ENCODE data around the gene RASGRP3.
A peak's percentile ranks its signal among the peaks of the same experiment; 100 is the strongest.

RASGRP3 gene

GRCh38 chr2:33433279-33434235 is 42.9 kb upstream of the RASGRP3 start:
- no peak for TF ChIP-seq CTCF (IDR thresholded peaks at IDR 0.05)
- Histone ChIP-seq H3K27ac (no peak overlapping the region), H3K4me2 (ENCODE audit: low read length) (no peak overlapping the region), H3K27me3 (ENCODE audit: control insufficient read depth, insufficient read depth, low read length) (no peaks in the 10 kb centered on the region), H3K9ac (no peak overlapping the region), H2AFZ (no peak overlapping the region), H3K4me3 (ENCODE audit: low read depth, low read length) (no peak overlapping the region), H3K9me3 (ENCODE audit: control insufficient read depth, low read length) (no peaks in the 10 kb centered on the region), H3K36me3 (ENCODE audit: control insufficient read depth, insufficient read depth, low read length) (no peaks in the 10 kb centered on the region), H3K4me1 (no peaks in the 10 kb centered on the region), H3K79me2 (no peaks in the 10 kb centered on the region)

GRCh38 chr2:33435518-33435917 is 40.9 kb upstream of the RASGRP3 start:
- Histone ChIP-seq H3K79me2 (no peaks in the 10 kb centered on the region), H3K27ac (no peak overlapping the region)

GRCh38 chr2:33436083-33436482 is 40.4 kb upstream of the RASGRP3 start:
- Histone ChIP-seq H3K27me3 (ENCODE audit: control insufficient read depth, insufficient read depth, low read length) (no peaks in the 10 kb centered on the region), H3K4me3 (ENCODE audit: low read depth, low read length) (peak overlapping the region; percentile 17), H3K27ac (no peak overlapping the region), H2AFZ (no peak overlapping the region), H3K4me2 (ENCODE audit: low read length) (no peak overlapping the region), H3K4me1 (no peaks in the 10 kb centered on the region), H3K9me3 (ENCODE audit: control insufficient read depth, low read length) (no peaks in the 10 kb centered on the region), H3K9ac (no peak overlapping the region), H3K79me2 (no peaks in the 10 kb centered on the region), H3K36me3 (ENCODE audit: control insufficient read depth, insufficient read depth, low read length) (no peaks in the 10 kb centered on the region)
- TF ChIP-seq CTCF (IDR thresholded peaks at IDR 0.05): no peak

More at GRCh38 chr2:33435518-33435917, 40.9 kb upstream of the RASGRP3 start:
- Histone ChIP-seq H3K36me3 (ENCODE audit: control insufficient read depth, insufficient read depth, low read length) (no peaks in the 10 kb centered on the region), H3K4me2 (ENCODE audit: low read length) (no peak overlapping the region), H3K9ac (no peak overlapping the region), H3K27me3 (ENCODE audit: control insufficient read depth, insufficient read depth, low read length) (no peaks in the 10 kb centered on the region), H3K9me3 (ENCODE audit: control insufficient read depth, low read length) (no peaks in the 10 kb centered on the region), H3K4me3 (ENCODE audit: low read depth, low read length) (no peak overlapping the region), H2AFZ (no peak overlapping the region), H3K4me1 (no peaks in the 10 kb centered on the region)
- TF ChIP-seq CTCF (IDR thresholded peaks at IDR 0.05): no peak

GRCh38 chr2:33437297-33437696 is 39.2 kb upstream of the RASGRP3 start:
- Histone ChIP-seq H3K4me2 (ENCODE audit: low read length) (no peak overlapping the region), H3K27ac (no peak overlapping the region), H2AFZ (no peak overlapping the region), H3K27me3 (ENCODE audit: control insufficient read depth, insufficient read depth, low read length) (no peaks in the 10 kb centered on the region), H3K36me3 (ENCODE audit: control insufficient read depth, insufficient read depth, low read length) (no peaks in the 10 kb centered on the region), H3K9ac (no peak overlapping the region), H3K79me2 (no peaks in the 10 kb centered on the region), H3K4me1 (no peaks in the 10 kb centered on the region), H3K9me3 (ENCODE audit: control insufficient read depth, low read length) (no peaks in the 10 kb centered on the region), H3K4me3 (ENCODE audit: low read depth, low read length) (no peak overlapping the region)
- TF ChIP-seq CTCF (IDR thresholded peaks at IDR 0.05): no peak

Measured in parathyroid adenoma (tissue), 2 donors.